NCI-H2107 treated with DMSO at 0.1 percent for 48 hours (cell line): ENCODE results near the gene PORCN.
"Not testable (repeated sequence)": the region's sequence is repeated elsewhere in the genome, so short reads cannot be mapped to it uniquely, and the experiment has no call there.

Experiments used
- DNase-seq: peaks from one replicate; lab custom pipeline; 2025; ENCODE audit not compliant: unreplicated experiment; lab: John Stamatoyannopoulos, UW

Gene PORCN

DNA sequence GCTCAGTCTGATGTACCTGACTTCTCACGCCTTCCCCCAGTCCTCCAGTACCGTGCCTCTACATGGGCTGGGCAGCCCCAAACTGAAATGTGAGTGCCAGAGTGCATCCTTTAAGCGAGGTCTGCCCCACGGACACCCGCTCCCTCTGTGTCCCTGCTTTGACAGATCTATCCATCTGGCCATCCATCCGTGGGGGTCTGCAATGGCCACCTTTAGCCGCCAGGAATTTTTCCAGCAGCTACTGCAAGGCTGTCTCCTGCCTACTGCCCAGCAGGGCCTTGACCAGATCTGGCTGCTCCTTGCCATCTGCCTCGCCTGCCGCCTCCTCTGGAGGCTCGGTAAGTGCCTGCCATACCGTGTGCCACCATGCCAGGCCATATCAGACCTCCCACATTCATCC, 827 bp downstream of the PORCN start:
- no peak for DNase-seq

DNA sequence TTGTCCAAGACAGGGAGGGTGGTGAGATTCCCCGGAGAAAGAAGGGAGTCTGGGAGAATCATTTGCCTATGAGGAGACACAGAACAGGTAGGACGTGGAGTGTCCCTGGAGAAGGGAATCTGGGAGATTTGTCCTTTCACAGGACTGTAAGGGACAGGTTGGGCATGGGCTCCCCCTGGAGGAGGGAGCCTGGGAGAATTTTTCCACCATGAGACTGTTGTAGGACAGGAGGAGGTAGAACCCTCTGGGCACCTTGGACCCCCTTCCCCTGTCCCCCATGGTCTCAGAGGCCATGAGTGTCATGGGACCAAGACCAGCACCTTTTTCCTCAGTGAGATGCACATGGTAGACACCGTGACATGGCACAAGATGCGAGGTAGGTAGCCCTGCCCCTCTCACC, 2.8 kb downstream of the PORCN start:
- no peak for DNase-seq

DNA sequence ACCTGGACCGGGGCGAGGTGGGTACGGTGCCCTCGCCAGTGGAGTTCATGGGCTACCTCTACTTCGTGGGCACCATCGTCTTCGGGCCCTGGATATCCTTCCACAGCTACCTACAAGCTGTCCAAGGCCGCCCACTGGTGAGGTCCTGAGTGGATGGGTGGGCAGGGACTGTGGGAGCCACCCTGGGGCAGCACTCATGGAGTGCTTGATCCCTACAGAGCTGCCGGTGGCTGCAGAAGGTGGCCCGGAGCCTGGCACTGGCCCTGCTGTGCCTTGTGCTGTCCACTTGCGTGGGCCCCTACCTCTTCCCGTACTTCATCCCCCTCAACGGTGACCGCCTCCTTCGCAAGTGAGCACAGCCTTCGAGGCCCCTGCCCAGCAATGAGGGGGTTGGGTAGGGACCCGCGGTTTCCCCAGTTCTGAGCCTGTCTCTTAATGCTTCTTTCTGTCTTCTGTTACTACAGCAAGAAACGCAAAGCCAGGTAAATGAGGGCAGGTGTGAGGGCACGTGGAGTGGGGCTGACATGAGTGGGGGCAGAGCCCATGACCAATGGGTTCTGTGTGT, 3.7 kb downstream of the PORCN start:
- no peak for DNase-seq

DNA sequence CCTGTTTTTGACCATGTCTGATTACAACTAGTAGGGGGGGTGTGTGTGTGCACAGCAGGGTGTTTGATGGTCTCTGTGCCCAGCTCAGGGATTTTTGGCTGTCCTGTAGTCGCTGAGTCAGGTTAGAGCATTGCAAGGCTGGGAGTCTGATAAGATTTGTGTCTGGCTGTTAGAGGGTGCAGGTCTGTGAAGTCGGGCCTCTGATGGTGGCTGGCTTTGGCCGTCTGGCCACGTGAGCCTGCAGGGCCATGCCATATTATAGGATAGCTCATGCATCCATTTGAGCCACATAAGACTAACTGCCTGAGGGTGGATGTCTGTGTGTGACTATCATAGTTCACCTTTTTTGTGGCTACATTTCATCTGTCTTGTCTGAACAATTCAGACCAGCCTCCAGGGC, 4.9 kb downstream of the PORCN start:
- DNase-seq: no peak

DNA sequence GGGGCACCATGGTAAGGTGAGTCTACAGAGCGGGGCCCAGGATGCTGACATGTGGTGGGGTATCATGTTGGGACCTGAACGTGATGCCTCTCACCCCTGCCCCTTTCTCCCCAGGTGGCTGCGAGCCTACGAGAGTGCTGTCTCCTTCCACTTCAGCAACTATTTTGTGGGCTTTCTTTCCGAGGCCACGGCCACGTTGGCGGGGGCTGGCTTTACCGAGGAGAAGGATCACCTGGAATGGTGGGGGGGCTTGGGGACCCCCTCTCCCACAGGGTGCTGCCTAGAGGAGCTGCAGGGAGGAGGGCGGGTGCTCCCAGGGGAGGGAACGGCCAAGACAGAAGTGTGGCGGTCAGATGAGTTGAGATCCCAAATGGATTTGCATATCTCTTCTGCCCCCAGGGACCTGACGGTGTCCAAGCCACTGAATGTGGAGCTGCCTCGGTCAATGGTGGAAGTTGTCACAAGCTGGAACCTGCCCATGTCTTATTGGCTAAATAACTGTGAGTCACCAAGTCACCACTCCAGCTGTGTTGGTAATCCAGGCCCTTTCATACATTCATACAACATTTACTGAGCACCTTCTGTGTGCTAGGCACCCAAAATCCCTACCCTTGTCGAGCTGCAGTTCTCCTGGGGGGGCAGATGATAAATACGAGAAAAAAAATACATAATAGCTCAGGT, 5.5 kb downstream of the PORCN start:
- DNase-seq: no peak

DNA sequence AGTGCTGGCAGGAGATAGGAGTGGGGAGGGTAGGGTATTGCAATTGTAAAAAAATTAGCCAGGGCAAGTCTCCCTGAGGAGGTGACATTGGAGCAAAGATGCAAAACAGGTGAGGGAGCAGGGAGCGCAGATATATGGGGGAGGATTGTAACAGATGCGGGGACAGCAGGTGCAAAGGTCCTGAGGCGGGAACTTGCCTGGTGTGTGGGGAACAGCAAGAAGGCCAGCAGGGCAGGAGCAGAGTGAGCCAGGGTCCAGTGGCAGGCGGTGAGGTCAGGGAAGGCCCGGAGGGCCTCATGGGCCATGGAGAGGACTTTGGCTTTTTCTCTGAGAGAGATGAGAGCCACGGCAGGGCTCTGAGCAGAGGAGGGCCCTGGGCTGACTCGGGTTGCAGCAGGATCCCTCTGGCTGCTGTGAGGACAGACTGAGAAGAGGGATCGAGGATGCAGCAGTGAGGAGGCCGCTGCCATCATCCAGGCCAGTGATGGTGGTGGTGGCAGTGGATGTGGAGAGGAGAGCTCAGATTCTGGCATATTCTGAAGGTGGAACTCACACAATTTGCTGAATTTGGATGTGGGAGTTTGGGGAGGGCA, 6.2 kb downstream of the PORCN start:
- DNase-seq: no peak

DNA sequence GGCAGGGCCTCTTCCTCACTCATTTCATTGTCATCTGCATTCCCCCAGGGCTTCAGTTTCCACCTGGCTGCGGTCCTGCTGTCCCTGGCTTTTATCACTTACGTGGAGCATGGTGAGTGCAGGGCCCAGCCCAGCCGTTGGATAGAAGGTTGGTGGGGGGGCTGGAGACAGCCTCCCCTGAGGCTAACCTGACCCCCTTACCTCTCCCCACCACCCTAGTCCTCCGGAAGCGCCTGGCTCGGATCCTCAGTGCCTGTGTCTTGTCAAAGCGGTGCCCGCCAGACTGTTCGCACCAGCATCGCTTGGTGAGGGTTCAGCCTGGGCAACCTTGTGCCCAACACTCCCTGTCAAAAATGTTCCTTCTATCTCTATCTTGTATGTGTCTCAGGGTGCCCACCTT, 7.0 kb downstream of the PORCN start:
- no peak for DNase-seq

DNA sequence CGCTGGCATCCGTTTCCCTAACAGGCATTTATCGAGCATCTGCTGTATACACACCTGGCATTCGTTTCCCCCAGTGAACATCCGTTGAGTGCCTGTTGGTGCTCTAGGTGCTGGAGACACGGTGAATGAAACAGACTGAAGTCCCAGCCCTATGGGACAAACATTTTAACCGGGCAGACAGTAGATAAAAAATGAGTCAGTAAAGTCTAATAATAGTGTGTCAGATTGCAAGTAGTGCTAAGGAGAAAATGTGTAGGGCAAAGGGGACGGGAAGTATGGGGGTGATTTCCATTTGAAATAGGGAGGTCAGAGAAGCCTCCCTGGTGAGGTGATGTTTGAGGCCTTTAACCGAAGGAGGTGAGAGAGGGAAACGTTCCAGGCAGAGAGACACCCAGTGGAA, 7.5 kb downstream of the PORCN start:
- DNase-seq: no peak

DNA sequence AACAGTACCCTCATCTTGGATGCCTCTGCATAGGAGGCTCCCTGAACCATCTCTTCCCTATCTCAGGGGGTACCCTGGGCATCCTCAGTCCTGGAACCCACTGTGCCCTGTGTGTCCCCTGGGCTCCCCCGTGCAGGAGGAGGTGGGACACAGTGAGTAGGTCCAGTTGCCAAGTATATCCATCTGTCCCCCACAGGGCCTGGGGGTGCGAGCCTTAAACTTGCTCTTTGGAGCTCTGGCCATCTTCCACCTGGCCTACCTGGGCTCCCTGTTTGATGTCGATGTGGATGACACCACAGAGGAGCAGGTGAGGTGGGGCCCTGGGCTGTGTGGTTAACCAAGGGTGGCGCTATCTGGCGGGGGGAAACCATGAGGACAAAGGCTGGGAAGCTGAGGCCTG, 8.2 kb downstream of the PORCN start:
- DNase-seq: no peak

DNA sequence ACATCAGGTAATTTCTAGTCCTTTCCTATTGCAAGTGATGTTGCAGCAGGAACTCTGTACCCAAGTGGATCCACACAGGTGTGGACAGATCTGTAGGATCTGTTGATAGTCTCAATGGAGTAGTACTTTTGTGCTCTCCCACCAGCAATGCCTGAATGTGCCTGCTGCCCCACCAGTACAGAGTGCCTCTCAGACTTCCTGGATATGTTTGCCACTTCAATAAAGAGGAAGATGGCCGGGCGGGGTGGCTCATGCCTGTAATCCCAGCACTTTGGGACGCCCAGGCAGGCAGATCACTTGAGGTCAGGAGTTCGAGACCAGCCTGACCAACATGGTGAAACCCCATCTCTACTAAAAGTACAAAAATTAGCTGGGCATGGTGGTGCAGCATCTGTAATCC, 10.7 kb downstream of the PORCN start:
- DNase-seq: not testable (repeated sequence)

DNA sequence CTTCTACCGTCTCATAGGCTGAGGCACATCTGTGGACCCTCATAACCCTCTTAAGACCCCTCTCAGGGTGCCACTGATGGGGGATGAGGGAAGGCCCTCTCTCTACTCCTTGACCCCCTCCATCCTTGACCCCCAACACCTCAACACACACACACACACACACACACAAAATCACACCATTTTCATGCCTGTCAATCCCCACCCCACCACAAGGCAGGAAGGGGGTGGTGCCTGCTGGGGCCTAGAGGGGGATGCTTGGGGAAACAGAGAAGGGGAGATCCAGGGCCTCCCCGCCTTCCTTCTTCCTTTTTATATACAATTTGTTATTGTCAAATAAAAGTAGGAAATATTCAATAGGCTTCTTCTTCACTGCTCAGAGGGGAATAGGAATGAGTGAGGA, 11.7 kb downstream of the PORCN start:
- DNase-seq: no peak

DNA sequence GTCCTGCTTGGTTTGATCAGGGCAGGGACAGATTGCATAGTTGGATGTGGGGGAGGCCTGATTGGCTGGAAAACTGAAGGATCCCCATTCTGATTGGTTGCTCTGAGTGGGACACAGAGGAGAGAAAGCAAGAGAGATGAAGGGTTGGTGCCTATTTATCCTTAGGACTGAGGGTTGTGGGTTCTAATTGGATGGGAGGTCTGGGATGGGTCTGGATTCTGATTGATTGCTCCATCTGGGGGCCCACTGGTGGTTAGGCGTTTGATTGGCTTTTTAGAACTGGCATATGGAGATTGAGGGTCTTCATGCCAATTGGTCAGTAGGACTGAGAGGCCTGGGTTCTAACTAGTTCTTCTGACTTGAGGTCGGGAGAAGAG, 12.2 kb downstream of the PORCN start:
- no peak for DNase-seq

DNA sequence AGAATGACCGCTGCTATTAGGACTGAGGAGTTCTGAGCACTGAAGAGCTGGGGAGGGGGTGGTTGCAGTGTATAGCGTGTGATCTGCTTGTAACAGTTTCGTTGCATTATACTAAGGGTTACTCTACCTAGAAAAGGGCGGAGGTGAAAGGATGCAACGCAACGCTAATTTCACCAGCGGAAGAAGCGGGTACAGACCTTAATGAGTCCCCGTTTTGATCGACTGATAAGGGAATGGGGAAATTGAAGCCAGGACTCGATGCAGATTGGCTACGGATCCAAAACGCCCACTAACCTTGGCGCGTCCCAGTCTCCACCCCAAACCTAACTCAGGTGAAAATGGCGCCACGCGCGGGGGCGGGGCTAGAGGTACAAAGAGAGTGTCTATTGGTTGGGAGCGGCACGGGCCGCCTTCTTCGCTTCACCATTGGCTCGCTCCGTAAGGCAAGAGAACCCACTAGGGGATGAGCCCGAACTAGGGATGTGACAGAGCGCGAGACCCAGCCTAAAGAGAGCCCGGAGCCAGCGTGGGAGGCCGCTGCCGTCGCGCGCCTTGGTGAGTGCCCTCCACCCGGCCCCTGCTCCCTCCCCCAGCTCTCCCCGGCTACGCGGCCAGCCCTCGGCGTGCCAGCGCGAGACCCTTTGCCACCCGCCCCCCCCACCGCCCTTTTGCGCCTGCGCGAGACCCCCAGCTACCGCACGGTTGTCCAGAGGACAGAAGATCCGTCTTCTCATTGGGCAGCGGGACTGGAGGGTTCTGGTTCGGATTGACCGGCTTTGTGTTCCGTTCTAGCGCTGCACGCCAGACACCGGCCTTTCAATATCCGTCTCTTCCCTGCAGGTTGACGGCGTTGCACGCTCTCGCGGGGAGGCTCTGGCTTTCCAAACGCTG, 12.8 kb downstream of the PORCN start, which contains the start of gene EBP:
Gene EBP (plus strand): TSS at position 456 of the 891 bp plus-strand sequence. CDS start 1,964 bp downstream, outside the sequence.
- DNase-seq: peak; percentile 96

DNA sequence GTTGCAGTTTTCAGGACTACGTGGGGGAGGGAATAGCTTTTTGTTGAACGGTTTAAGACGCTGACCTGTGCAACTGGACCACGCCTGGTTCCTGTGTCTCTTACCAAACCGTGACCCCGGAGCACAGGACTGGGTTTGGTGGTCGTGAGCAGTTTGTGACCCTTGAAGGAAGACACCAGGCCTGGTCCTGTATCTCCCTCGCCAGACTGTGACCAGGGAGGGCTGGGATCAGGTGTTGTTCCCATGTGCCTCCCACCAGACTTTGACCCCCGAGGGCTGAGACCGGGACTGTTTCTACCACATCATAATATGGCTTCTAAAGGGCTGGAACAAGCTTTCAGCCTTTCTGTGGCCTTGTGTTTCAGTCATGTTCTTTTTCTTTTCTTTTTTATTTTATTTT, 13.5 kb downstream of the PORCN start:
- no peak for DNase-seq

DNA sequence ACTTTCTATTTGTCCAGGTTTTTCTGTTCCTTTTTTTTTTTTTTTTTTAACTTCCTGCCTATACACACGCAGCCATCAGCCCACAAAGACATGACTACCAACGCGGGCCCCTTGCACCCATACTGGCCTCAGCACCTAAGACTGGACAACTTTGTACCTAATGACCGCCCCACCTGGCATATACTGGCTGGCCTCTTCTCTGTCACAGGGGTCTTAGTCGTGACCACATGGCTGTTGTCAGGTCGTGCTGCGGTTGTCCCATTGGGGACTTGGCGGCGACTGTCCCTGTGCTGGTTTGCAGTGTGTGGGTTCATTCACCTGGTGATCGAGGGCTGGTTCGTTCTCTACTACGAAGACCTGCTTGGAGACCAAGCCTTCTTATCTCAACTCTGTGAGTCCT, 14.9 kb downstream of the PORCN start:
- no peak for DNase-seq

DNA sequence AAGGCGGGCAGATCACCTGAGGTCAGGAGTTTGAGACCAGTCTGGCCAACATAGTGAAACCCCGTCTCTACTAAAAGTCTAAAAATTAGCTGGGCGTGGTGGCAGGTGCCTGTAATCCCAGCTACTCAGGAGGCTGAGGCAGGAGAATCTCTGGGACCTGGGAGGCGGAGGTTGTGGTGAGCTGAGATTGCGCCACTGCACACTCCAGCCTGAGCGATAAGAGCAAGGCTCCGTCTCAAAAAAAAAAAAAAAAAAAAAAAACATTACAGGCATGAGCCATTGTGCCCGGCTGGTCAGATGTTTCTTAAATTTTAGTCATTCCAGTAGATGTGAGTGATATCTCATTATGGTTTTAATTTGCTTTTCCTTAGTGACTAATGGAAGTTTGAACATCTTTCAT, 17.1 kb downstream of the PORCN start:
- DNase-seq: not testable (repeated sequence)

DNA sequence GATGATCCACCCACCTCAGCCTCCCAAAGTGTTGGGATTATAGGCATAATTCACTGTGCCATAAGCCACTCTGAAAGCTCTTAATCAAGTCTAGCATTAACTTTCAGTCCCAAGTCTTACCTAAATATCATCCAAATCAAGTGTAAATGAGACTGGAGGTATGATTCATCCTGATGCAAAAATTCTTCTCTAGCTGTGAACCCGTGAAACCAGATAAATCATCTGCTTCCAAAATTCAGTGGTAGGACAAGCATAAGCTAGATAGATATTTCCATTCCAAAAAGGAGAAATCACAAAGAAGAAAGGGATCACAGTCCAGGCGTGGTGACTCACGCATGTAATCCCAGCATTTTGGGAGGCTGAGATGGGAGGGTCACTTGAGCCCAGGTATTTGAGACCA, 21.9 kb downstream of the PORCN start:
- no peak for DNase-seq

DNA sequence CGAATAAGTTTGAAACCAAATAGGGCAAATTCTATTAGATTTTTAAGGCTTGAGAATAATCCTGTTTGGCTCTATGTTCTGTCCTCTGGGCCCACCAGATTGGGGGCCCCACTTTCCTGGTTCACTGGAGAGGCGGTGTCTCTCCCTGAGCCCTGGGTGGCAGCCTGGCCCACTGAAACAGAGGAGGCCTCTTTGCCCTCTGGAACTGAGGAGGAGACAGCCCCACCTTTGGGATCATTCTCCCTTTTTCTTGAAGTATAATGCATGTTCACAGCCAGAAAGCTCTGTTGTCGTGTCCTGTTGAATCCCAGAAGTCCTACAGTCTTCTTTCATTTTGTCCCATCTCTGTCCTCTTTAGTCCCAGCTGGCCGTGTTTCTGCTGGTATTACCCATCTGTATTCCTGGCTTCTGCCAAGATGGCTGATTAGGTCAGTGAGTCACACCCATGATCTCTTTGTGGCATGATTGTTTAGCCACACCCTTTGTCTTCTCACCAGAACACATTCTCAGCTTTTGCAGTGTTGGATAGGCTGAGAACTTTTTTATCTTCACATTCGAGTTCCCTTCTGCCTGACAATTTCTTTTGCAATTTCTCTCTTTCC, 22.7 kb downstream of the PORCN start:
- DNase-seq: no peak

DNA sequence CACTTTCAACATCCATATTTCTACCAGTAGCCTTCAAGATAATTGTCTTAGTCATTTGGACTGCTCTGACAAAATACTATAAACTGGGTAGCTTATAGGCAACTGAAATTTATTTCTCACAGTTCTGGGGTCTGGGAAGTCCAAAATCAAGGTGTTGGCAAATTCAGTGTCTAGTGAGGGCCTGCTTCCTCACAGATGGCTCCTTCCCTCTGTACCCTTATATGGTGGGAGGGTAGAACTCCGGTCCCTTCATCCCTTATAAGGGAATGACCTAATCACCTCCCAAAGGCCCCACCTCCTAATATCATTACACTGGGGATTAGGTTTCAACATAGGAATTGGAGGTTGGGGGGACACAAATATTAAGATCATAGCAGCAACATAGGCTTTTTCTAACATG, 23.4 kb downstream of the PORCN start:
- no peak for DNase-seq

DNA sequence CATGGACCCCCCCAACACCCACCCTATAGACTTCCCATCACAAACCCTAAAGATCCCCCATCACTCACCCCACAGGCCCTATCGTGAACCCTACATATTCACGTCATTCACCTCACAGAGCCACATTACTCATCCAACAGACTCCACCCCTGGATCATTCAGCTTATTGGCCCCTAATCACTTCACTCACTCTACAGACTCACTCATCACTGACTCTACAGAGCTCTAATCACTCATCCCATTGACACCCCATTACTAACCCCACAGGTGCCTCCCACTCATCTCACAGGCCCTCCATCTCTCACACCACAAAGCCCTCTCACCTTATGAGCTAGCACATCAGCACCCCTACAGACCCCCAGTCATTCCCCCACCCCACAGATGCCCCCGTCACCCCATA, 24.4 kb downstream of the PORCN start:
- no peak for DNase-seq

DNA sequence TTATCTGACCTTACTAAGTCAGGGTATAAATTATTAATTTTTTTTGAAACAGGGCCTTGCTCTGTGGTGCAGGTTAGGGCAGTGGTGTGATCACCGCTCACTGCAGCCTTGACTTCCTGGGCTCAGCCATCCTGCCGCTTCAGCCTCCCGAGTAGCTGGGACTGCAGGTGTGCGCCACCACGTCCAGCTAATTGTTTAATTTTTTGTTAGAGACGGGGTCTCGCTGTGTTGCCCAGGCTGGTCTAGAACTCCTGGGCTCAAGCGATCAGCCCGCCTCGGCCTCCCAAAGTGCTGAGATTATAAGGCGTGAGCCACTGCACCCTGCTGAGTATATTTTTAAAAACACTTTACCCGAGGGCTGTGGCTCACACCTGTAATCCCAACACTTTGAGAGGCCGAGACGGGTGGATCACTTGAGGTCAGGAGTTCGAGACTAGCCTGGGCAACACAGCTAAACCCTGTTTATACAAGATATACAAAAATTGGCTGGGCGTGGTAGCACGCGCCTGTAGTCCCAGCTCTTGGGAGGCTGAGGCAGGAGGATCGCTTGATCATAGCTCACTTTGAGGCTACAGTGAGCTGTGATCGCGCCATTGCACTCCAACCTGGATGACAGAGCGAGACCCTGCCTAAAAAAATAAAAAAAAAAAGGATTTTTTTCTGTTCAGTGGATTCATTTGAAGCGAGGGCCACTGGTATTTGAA, 30.0 kb downstream of the PORCN start:
- no peak for DNase-seq
